Skeletal muscle cell (primary cell): ENCODE results near the gene CSNK2A2.

Experiments
- DNase-seq: peaks from one replicate; pipeline ENCODE4 v3.0.0-alpha.2; 2010; ENCODE audit warnings: low read depth
- H3K4me3 ChIP-seq: 2 replicates; pipeline ENCODE4 v1.5.1; 2011; ENCODE audit warnings: low read depth, mild to moderate bottlenecking, control low read depth, low read length, moderate library complexity

Gene CSNK2A2

DNA sequence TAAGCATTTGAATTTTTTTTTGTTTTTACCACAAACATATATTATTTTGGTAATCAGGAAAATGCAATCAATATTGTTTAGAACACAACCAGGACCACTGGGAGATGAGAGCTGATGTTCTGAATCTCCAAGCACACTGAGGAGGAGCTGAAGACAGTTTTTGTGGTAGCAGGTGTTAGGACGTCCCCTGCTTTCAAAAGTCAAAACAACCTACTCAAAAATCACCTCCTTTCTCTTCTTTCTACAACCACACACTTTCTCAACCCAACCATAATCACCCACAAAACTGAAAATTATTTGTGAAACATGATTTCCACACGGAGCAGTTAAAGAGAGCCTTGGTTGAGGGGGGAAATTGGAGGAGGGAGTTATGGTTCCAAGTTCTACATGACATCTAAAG is 42.1 kb downstream of the CSNK2A2 start:
- no peak overlapping the region for H3K4me3 ChIP-seq
- DNase-seq: no peak

DNA sequence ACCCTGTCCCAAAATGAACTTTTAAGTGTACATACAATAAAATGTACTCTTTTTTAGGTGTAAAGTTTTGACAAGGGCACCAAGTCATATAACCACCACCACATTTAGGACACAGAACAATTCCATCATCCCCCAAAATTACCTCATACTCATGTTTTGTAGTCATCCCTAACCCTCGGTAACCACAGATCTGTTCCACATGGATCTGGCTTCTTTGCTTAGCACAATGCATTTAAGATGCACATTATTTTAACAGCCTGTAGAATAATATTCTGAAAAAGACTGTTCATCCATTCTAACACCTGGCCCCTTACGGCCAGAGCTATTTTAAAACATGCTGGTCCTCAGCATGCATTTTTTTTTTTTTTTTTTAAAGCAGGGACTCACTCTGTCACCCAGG is 43.6 kb downstream of the CSNK2A2 start:
- H3K4me3 ChIP-seq: no peak overlapping the region
- no peak for DNase-seq

DNA sequence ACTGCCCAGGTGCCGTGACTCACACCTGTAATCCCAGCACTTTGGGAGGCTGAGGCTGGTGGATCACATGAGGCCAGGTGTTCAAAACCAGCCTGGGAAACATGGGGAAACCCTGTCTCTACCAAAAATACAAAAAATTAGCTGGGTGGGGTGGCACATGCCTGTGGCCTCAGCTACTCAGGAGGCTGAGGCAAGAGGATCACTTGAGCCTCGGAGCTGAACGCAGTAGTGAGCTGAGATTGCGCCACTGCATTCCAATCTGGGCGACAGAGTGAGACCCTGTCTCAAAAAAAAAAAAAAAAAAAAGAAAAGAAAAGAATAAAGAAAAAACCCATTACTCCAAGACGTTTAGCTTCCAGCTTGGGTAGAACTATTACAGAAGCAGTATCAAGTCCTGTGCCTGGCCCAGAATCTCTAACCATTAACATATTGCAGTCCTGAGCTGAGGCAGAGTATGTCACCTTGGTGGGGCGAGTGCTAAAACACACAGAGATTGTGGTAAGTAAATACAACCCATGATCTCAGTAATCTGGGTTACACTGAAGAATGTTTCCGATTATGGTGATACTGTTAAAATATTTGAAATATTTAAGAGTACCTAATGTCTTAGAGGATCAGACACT is 45.5 kb downstream of the CSNK2A2 start:
- no peak for DNase-seq

DNA sequence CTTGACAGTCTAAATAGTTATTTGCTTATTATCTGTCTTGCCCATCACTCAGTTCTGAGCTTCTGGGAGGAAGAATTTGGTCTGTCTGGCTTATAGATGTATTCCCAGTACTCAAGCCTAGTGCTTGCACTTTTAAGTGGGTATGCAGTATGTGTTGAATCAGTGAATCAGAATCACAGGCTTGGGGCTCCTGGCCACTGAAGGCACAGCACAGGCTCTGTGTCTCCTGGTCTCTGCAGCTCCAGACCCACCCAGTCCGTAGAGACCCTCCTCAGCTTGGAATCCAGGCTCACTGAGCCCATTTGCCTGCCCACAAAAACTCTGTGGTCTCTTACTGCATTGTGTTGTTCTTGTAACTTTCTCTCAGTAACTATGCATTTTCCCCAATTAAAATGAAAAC is 49.4 kb downstream of the CSNK2A2 start:
- DNase-seq: no peak
- H3K4me3 ChIP-seq: no peak overlapping the region

More for the DNA sequence above, 45.5 kb downstream of the CSNK2A2 start:
- no peak overlapping the region for H3K4me3 ChIP-seq

DNA sequence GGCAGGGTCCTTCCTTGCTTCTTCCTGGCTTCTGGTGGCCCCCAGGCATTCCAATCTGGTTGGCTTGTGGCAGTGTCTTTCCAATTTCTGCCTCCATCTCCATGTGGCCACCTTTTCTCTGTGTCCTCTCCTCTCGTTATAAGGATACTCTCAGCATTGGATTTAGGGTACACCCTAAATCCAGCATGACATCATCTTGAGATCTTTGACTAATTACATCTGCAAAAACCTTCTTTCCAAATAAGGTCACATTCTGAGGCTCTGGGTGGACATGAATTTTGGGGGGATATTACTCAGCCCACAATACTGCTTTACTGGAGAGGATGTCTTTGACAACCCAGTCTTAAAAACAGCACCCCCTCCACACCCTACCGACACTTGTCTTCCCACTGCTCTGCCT is 49.8 kb downstream of the CSNK2A2 start:
- DNase-seq: no peak
- H3K4me3 ChIP-seq: no peak overlapping the region

DNA sequence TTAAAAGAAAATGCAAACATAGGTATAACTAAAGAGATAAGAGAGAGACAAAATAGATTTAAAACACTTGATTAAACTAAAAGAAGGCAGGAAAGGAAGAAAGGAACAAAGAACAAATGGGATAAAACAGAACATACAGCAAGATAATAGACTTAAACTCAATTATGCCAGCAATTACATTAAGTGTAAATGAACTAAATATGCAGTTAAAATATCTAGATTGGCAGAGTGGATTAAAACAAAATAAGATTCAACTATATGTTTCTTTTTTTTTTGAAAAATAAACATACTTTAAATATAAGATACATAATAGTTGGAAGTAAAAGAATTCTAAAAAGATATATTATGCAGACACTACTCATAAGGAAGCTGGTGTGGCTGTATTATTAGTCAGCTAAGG is 59.1 kb downstream of the CSNK2A2 start:
- DNase-seq: no peak

DNA sequence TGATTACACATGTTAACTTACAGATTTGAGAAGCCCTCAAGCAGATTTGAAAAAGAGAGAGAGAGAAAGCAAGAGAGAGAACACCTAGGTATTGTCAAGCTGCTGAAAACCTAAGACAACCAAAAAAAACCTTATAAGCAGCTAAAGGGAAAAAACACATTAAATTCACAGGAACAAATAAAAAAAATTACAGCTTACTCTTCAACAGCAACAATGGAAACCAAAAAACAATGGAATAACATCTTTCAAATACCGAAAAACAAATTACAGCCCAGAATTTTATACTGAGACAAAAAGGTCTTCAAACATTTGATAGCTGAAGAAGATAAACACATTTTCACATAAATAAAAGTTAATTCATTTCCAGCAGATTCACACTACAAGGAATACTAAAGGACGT is 60.3 kb downstream of the CSNK2A2 start:
- DNase-seq: no peak
- no peak overlapping the region for H3K4me3 ChIP-seq

More for the DNA sequence above, 59.1 kb downstream of the CSNK2A2 start:
- no peak overlapping the region for H3K4me3 ChIP-seq

DNA sequence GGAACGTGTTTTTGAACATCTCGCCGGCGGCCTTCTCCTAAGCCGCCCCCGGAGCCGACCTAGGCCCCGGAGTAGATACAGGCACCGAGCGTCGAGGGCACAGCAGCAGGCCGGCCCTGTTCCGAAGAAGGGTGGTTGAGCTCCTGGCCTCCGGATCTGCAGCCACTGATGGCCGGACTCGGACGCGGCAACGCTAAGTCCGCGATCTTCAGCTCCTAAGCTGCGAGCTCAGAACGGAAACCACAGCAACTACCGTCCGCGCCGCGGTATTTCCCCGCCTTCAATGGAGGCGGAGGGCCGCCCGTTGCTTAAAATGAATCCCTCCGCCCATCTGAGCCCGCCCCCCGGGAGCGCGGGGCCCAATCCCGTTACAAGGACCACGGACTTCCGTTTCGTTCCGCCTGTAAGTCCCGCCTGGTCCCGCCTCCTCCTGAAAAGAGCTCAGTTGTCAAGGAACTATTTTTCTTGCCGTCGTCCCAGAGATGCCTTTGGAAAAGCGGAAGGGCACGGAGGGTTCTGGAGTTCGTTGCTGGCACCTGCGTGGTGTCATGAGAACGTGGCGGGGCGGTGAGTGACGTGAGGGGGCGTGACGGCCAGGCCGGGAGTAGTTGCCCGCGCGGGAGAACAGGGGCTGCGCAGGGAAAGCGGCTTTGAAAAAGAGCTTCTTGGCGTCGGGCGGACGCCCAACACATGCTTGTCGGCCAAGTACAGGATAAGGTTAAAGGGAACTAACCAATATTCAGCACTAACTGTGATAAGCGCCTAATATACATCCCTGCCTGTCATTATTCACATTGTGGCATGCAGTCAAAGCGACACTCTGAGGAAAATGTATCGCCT is 68.6 kb downstream of the CSNK2A2 start, which contains the start of gene CFAP20:
TSS of gene CFAP20 (minus strand) at position 285 of the 840 bp plus-strand sequence. CDS start at position 19, 266 bp downstream.
- DNase-seq: peak; percentile 100
- H3K4me3 ChIP-seq: peak within 1 kb of the TSS; percentile 90

DNA sequence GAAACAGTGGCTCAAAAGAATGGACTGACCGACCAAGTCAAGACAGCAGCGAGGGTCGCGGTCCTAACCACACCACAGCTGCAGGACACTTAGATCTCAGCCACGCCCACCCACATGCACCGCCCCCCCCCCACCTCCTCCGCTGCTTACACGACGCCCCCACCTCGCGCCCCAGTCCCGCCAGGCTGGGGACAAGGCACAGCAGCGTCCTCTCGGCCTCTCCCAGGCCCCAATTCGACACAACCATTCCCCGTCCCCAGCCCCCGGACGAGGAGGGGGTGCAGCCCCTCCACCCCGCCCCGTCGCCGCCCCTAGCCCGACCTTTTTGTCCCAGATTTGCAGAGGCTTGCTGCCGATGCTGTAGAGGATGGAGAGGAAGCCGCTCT is 69.2 kb downstream of the CSNK2A2 start:
- peak overlapping the region; percentile 90 for H3K4me3 ChIP-seq
- no peak for DNase-seq

DNA sequence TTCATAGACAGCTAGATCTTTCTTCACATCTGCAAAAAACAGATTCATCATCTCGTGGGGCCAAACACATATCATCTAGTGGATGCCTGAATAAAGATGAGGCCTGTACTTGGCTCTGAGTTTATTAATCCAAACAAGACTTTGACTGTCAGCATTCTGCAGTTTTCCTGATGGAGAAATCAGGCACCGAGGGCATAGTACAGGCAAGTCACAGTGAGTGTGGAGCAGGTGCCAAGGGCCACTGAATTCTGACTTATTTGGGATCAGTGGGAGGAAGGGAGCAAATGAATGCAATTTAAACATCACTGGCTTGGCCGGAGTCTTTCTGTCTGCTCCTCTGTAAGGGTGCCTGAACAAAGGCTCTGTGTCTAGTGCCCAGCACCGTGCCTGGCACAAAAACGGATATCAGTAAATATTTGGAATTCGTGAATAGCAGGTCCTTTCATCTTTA is 69.7 kb downstream of the CSNK2A2 start:
- H3K4me3 ChIP-seq: peak overlapping the region; percentile 90
- DNase-seq: no peak

DNA sequence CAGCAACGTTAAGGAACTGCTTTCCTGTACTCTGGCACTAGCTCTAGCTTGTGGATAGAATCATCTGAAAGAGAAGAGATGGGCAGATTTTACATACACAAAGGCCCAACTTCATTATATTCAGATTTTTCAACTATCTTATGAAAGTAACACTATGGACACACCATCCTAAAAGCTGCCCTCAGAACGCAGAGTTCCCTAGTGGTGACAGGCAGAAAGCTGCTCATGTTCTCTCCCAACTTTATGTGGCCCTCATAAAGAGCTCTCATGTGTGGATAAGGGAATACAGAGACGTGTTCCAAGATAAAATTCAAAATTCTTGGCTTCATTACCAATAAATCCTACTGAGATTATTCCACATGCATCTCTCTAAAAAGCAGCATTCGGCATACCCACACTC is 70.3 kb downstream of the CSNK2A2 start:
- DNase-seq: no peak
- H3K4me3 ChIP-seq: peak overlapping the region; percentile 90

DNA sequence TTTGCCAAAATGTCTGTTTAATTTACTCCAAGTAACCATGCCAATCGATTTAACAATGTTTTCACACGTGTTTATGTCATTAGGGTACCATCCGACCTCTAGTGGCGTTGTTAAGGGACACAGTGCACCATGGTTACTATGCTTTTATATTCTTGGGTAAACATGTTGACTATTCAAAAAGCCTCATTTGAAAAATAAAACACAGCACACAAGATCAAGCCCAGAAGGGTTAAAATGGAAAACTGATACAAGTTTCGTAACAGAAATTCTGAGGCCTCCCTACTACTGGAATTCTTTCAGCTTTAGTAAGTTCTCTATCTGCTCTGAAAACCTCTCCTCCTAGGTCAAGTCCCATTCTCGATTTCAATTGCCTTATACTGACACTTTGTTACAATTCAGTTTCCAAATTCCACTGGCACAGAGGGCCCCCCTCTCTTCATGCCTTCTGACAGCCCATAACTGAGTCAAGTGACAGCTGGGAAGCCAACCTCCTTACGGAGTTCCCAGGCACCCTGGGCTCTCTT is 70.8 kb downstream of the CSNK2A2 start:
- peak overlapping the region; percentile 90 for H3K4me3 ChIP-seq
- no peak for DNase-seq

DNA sequence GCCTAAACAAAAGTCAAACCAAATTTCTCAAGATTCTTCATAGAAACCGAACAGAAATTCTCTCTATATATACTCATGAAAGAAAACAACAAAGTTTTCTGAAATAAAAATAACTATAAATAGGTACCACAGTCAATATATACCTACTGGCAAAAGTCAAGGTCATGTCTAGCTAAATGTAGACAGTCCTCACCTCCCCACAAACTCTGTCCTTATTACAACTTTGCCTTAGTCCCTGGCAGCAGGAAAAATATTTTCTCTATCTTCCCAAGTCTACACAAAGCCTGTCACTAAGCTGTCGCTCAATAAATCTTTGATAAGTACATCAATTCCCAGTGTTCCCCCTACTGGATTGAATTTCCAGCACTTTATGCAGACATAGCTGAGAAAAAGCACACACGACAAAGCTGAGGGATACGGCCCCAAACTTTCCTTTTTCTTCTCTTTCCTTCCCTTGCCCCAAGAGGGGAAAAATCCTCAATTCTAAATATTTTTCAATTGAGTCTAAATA is 71.4 kb downstream of the CSNK2A2 start:
- no peak for DNase-seq
- H3K4me3 ChIP-seq: peak overlapping the region; percentile 21

DNA sequence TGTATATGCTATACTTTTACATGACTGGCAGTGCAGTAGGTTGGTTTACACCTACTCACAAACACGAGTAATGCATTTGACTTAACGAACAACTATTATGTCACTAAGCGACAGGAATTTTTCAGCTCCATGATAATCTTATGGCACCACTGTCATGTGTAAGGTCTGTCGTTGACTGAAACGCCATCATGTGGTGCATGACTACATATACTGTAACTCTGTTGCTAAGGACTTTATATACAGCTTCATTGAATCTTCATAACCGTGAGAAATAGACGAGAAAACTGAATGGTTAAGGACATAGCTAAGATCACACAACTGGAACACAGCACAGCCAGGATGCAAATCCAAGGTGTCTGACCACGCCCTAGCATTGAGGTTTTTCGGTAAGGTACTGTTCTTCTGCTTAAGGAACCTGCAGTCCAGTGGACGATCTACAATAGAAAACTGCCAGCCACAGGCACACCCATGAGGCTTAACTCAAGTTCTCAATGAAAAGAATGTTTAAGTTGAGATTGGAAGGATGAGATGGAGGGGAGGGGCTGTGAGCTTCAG is 72.0 kb downstream of the CSNK2A2 start:
- DNase-seq: no peak
- no peak overlapping the region for H3K4me3 ChIP-seq

DNA sequence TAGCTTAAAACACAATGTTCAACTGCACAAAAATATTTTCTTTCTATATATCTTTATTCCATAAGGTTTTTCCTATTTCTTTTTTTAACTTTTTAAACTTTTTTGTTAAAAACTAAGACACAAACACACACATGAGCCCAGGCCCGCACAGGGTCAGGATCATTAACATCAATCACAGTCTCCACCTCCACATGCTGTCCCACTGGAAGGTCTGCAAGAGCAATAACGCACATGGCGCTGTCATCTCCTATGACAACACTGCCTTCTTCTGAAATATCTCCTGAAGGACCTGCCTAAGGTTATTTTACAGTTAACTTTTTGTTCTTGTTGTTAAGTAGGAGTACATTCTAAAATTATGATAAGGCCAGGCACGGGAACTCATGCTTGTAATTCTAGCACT is 72.9 kb downstream of the CSNK2A2 start:
- DNase-seq: no peak

DNA sequence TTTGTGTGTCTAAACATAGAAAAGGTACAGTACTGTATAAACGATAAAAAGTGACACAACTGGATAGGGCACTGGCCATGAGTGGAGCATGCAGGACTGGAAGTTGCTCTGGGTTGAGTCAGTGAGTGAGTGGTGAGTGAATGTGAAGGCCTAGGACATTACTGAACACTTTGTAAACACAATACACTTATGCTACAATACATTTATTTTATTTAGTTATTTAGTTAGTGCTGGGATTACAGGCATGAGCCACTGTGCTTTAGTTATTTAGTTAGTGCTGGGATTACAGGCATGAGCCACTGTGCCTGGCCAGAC is 73.3 kb downstream of the CSNK2A2 start:
- H3K4me3 ChIP-seq: no peak overlapping the region
- DNase-seq: no peak

More for the DNA sequence above, 72.9 kb downstream of the CSNK2A2 start:
- H3K4me3 ChIP-seq: no peak overlapping the region

DNA sequence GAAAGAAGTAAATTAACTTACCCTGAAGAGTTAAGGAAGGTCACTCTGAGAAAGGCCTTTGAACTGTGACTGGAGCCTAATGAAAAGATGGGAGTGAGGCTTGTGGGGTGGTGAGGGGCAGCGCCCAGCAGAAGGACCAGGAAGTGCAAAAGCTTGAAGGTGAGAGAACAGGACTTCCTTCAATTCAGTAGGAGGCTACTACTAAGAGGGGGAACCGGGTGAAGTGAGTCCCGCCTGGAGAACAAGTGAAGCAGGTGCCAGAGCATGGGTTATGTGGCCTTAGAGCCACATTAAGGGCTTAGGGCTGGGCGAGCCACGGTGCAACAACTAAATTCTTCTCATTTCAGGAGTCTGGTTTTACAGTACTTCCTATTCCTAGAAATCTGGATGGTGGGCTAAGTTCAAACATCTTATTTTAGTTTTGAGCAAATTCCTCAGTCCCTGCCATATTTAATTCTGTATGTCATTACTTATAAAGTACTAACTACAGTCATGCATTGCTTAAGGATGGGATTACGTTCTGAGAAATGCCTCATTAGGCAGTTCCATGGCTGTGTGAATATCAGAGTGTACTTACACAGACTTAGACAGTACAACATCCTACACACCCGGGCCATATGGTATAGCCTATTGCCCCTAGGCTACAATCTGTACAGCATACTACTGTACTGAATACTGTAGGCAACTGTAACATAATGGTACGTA is 73.9 kb downstream of the CSNK2A2 start:
- no peak overlapping the region for H3K4me3 ChIP-seq
- DNase-seq: no peak

DNA sequence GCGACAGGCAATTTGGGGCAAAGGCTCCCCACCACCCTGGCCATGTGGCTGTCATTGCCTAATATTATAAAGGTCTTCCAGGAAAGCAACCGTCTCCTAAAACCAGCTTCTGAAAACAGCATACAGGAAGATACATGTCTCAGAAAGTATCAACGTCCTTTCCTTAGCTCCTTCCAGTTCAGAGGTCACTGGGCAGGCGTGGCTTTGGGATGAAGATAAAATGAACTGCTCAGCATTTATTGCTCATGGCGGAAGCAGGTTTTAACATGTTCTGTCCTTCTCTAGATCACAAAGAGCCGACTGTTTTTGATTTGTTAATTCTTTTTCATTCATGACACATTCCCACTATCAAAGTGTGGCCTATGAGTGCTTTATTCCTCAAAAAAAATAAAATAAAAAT is 76.8 kb downstream of the CSNK2A2 start:
- H3K4me3 ChIP-seq: no peak overlapping the region
- DNase-seq: no peak

DNA sequence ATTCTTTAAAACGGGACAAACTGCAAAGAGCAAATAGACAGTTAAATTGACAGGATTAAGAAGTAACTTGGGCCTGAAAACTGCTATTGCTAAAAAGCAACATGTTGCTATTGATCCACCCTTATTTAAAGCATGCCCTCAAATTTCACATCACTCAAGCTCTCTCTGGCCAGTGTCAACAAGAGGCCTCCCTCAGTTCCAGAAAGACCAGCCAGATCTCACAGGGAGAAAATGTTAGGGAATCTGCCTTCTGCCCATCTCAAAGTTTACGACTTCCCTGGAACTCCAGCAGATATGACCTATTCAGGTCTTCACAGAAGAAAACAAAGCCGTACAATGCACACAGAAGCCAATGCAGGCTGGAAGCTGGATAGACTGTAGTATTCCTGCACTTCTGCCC is 77.7 kb downstream of the CSNK2A2 start:
- DNase-seq: no peak
- no peak overlapping the region for H3K4me3 ChIP-seq

DNA sequence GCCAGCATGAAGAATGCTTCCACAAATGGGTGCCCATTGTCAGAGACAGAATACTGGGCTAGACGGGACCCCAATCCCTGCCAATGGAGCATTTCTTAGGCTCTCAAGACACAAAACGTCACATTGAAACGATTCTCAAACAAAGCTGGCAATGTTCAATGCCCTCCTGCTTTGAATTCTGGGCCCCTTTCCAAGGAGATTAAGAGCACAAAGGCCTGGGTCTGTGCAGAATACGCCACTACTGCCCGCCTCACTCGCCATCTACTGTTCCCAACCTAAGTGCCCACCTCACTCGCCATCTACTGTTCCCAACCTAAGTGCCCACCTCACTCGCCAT is 78.4 kb downstream of the CSNK2A2 start:
- no peak for DNase-seq
- no peak overlapping the region for H3K4me3 ChIP-seq
